Peyer's patch (tissue), 4 donors: Measurements from ENCODE around the gene USP10.

ENCODE experiments used
- CTCF ChIP-seq, 6 experiments: fragments of 450-650 bp in 4 of 6; fragments of 200-600 bp in 2 of 6; sonication (generic) in 1 of 6; IDR thresholded peaks; one replicate each; pipeline ENCODE4 v1.5.1; 2017 to 2019; ENCODE audit warnings: antibody characterized with exemption in 6 of 6, mild to moderate bottlenecking in 3 of 6, moderate library complexity in 1 of 6
- POLR2A ChIP-seq, 2 donors: fragments of 450-650 bp; IDR thresholded peaks; one replicate each; pipeline ENCODE4 v1.5.1; 2017; ENCODE audit warnings: antibody characterized with exemption in 2 of 2, mild to moderate bottlenecking in 2 of 2, moderate library complexity in 2 of 2

- TF ChIP-seq CTCF (IDR thresholded peaks at IDR 0.05) (no peak), POLR2A (IDR thresholded peaks at IDR 0.05) (no peak)
Measured at GRCh38 chr16:84791501-84791900, 91.7 kb downstream of the USP10 start.
